Activated CD8-positive, alpha-beta T cell treated with anti-CD3 and anti-CD28 coated beads for 36 hours (primary cell): ENCODE data around the gene C2orf42. TPM values are rescaled to one million over a fixed set of nuclear protein-coding genes. Genes with fewer than 3 reads are reported as not detected.
A peak's percentile ranks its signal among the peaks of the same experiment; 100 is the strongest.

Experiments used
- ATAC-seq: fragments of 200-7000 bp; cut with Tn5 transposase; one replicate; pipeline ENCODE4 v1.10.0; 2021; ENCODE audit warnings: mild to moderate bottlenecking, moderate library complexity
- CTCF ChIA-PET: fragments of 350-600 bp; sonication (Branson Sonifier 250); formaldehyde crosslinking; loops from one replicate; lab custom pipeline; 2021; ENCODE audit warnings: antibody characterized with exemption; lab: Charles Lee
- POLR2A ChIA-PET: fragments of 350-600 bp; sonication (Branson Sonifier 250); formaldehyde crosslinking; loops from one replicate; lab custom pipeline; 2021; ENCODE audit warnings: antibody characterized with exemption; lab: Charles Lee
- DNase-seq: peaks from one replicate; pipeline ENCODE4 v3.0.0-alpha.2; 2020
- H3K27ac Mint-ChIP-seq: one replicate; pipeline ENCODE4 v1.8.0; 2021; ENCODE audit warnings: mild to moderate bottlenecking, mixed read lengths
- H3K27me3 Mint-ChIP-seq: one replicate; pipeline ENCODE4 v1.8.0; 2021; ENCODE audit warnings: mixed read lengths
- H3K36me3 Mint-ChIP-seq: one replicate; pipeline ENCODE4 v1.8.0; 2021; ENCODE audit warnings: low read depth, mixed read lengths
- H3K4me1 Mint-ChIP-seq: one replicate; pipeline ENCODE4 v1.8.0; 2021; ENCODE audit warnings: low read depth, mixed read lengths
- H3K4me3 Mint-ChIP-seq: one replicate; pipeline ENCODE4 v1.8.0; 2021; ENCODE audit warnings: mild to moderate bottlenecking, moderate library complexity, mixed read lengths
- H3K9me3 Mint-ChIP-seq: one replicate; pipeline ENCODE4 v1.8.0; 2021; ENCODE audit warnings: mixed read lengths
- intact Hi-C: fragments of 100-400 bp; cut with micrococcal nuclease; formaldehyde crosslinking; loops from one replicate; pipeline ENCODE4 v1.10.0; 2022
- total RNA-seq, 2 experiments: library from RNA; stranded (reverse); gene quantifications; one replicate each; pipeline ENCODE4 v1.2.3, GENCODE V29; 2021
- TF ChIP-seq, protein P1 (sequence below): fragments of 200-600 bp; IDR thresholded peaks from one replicate; pipeline ENCODE4 v1.8.0; 2022; ENCODE audit warnings: antibody characterized with exemption, mild to moderate bottlenecking

Gene C2orf42
- total RNA-seq, 2 experiments from 2014 or later, result 19.2 to 24.6 TPM

DNA sequence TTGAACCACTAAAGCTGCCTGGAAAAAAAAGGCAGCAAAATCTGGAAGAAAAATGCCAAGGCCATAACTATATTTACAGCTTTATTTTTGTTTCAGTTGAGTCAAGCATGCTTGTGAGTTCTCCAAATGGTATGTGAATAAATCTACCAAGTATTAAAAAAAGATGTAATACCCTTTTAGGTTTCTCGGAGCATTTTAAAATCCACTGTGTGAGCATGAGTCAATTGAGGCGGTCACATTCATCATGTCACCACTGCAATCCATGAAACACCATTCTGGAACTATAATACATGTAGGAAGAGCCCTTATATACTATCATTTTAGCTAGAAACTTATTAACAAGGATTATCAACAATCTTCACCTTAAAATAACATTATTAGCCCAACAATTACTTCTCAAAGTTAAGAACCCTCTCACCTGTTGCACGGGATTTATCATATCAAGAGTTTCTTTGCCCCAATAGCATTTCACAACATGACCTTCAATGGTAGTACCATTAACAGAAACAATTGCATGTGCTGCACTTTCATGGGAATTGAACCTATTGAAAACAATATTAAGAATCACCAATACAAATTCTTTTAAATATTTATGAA lies 24.2 kb upstream of the C2orf42 start:
- DNase-seq (no peak), ATAC-seq (no peak)
- H3K9me3 Mint-ChIP-seq, result no peaks in the 10 kb centered on the region
- peaks cover 26% of the 10 kb centered on the region for H3K4me1 Mint-ChIP-seq
- H3K4me3 Mint-ChIP-seq, result no peak overlapping the region
- no peak overlapping the region for H3K27ac Mint-ChIP-seq
- TF ChIP-seq, protein P1, sequence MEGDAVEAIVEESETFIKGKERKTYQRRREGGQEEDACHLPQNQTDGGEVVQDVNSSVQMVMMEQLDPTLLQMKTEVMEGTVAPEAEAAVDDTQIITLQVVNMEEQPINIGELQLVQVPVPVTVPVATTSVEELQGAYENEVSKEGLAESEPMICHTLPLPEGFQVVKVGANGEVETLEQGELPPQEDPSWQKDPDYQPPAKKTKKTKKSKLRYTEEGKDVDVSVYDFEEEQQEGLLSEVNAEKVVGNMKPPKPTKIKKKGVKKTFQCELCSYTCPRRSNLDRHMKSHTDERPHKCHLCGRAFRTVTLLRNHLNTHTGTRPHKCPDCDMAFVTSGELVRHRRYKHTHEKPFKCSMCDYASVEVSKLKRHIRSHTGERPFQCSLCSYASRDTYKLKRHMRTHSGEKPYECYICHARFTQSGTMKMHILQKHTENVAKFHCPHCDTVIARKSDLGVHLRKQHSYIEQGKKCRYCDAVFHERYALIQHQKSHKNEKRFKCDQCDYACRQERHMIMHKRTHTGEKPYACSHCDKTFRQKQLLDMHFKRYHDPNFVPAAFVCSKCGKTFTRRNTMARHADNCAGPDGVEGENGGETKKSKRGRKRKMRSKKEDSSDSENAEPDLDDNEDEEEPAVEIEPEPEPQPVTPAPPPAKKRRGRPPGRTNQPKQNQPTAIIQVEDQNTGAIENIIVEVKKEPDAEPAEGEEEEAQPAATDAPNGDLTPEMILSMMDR, result no peak
- intact Hi-C loops, result no loop called here
- peaks cover 32% of the 10 kb centered on the region for H3K36me3 Mint-ChIP-seq
- CTCF ChIA-PET, result interaction anchor here (0.7 to 1.7 kb wide), 6 partner anchors 11 to 89 kb away, joined by 3 to 5 read pairs (median 3); partner anchors contain the start of gene C2orf42
- POLR2A ChIA-PET, result interaction anchor here (0.6 to 0.7 kb wide), 4 partner anchors 37 to 687 kb away, joined by 3 read pairs; no protein-coding TSS in a partner anchor
- no peaks in the 10 kb centered on the region for H3K27me3 Mint-ChIP-seq

DNA sequence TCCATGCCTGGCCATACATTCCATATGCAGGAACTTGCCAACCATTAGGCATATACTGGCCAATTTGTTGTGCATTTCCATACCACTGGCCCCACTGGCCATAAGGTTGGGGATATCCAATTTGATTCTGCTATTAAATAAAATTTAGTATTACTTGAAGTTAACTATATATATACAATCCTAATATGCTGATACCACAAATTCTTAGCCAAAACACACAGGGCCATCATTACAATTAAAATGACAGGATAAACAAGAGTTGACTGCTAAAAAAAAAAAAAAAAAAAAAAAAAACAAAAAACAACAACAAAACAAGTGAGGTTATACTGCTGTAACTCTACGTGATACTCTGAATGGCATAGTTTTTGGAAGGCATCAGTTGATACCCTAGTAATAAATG lies 23.5 kb upstream of the C2orf42 start:
- no peaks in the 10 kb centered on the region for H3K27me3 Mint-ChIP-seq
- CTCF ChIA-PET, result interaction anchor here (0.7 to 1.5 kb wide), 5 partner anchors 11 to 90 kb away, joined by 3 read pairs; partner anchors contain the start of gene C2orf42
- TF ChIP-seq, protein P1, result no peak
- peaks cover 34% of the 10 kb centered on the region for H3K36me3 Mint-ChIP-seq
- DNase-seq, result no peak
- POLR2A ChIA-PET, result interaction anchor here (0.9 kb wide), 1 partner anchor 24 kb away, joined by 3 read pairs; the partner anchor contains the start of gene C2orf42
- intact Hi-C loops, result no loop called here
- no peak overlapping the region for H3K4me3 Mint-ChIP-seq
- no peak for ATAC-seq
- H3K27ac Mint-ChIP-seq, result peak overlapping the region; percentile 25
- peaks cover 28% of the 10 kb centered on the region for H3K4me1 Mint-ChIP-seq
- no peaks in the 10 kb centered on the region for H3K9me3 Mint-ChIP-seq

DNA sequence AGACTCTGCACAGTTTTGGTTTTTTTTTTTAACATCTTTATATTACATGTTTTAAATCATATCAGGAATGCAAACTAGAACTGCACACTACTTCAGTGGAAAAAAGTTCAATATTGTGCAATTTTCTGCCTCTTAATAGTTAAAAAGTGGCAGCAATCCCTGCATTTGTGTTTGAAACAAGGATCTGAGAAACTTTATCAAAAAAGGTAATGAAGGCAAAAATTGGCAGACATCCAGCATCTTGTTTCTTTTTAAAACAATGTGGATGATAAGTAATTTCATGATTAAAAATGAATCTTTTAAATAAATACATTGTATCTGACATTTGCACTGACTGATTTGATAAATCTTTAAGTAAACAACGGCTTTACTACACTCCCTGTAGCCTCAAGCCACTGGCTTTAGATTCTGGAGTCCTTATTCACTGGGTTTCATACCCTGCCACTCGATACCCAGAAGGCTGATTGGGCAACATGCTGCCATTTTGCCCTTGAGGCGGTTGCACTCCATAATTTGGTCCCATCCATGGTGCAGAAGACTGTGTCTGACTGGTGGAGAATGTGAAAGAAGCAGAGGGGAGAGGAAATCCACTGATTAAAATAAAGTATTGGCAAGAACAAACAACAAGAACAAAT lies 21.6 kb upstream of the C2orf42 start:
- Mint-ChIP-seq H3K4me1 (peaks cover 15% of the 10 kb centered on the region), H3K36me3 (peaks cover 24% of the 10 kb centered on the region), H3K27ac (no peak overlapping the region), H3K4me3 (no peak overlapping the region), H3K27me3 (no peaks in the 10 kb centered on the region), H3K9me3 (no peaks in the 10 kb centered on the region)
- intact Hi-C loops, result no loop called here
- DNase-seq (no peak), ATAC-seq (no peak)
- ChIA-PET POLR2A (interaction anchor here (1.1 kb wide), 1 partner anchor 22 kb away, joined by 4 read pairs; the partner anchor contains the start of gene C2orf42), CTCF (interaction anchor here (1.6 kb wide), 1 partner anchor 300 kb away, joined by 5 read pairs; no protein-coding TSS in a partner anchor)
- TF ChIP-seq, protein P1, result no peak

DNA sequence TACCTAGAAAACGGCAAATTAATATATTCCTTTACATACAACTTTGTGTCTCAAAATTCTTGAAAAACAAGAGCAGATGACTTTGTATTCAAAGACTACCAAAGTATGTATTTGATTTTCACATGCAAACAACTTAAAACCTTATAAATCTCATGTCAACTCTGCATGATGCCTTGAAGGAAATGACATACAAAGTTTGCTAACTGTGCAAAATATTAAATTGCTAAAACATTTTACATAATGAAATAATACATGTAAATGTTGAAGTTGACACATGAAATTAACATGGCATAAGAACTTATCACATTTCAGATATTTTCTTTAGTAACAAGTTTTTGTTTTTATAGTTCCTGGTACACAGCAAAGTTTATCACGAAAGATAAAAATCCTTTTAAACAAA lies 20.8 kb upstream of the C2orf42 start:
- Mint-ChIP-seq H3K36me3 (peaks cover 22% of the 10 kb centered on the region), H3K4me1 (peaks cover 15% of the 10 kb centered on the region), H3K27me3 (no peaks in the 10 kb centered on the region), H3K4me3 (no peak overlapping the region), H3K27ac (peak overlapping the region; percentile 77), H3K9me3 (no peaks in the 10 kb centered on the region)
- CTCF ChIA-PET, result no interaction called here
- TF ChIP-seq, protein P1, result no peak
- ATAC-seq (no peak), DNase-seq (no peak)
- POLR2A ChIA-PET, result interaction anchor here (1.0 kb wide), 1 partner anchor 20 kb away, joined by 4 read pairs; the partner anchor contains the start of gene C2orf42
- intact Hi-C loops, result no loop called here
